ENCODE data around the gene TAL2.
A peak's percentile ranks its signal among the peaks of the same experiment; 100 is the strongest.

TAL2 gene

DNA sequence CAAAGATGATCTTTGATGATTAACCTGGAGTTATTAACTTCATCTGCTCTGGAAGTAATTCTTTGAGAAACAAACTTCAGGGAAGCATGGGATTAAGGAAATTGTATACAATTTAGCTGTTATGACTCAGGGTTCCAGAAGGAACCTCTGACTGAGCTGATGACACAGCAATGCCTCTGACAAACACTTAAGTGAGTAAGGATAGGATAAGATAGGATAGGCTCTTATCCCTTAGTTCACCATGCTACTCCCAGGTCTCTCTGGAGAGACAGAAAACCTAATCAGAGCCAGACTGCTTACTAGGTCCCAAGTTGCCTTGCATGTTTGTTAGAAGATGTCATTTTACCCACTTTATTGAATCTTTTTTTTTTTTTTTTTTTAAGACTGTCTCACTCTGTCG lies 19.5 kb downstream of the TAL2 start:
- Histone ChIP-seq H3K4me3 (ENCODE audit: low read depth, low read length) (no peak overlapping the region), H3K27ac (no peak overlapping the region), H3K36me3 (replicated peaks) (no peaks in the 10 kb centered on the region), H3K27me3 (replicated peaks) (no peaks in the 10 kb centered on the region)
- in situ Hi-C loops (cut with HindIII; ENCODE audit: low pct_ligation_motif_present, low sequenced_read_pairs): no loop called here
- TF ChIP-seq CTCF (IDR thresholded peaks at IDR 0.05; ENCODE audit: low read depth, low read length, missing control alignments): no peak
- peak; percentile 75 for DNase-seq

GRCh38 chr9:105683688-105684275 lies 21.5 kb downstream of the TAL2 start:
- no peak for DNase-seq
- H3K4me3 ChIP-seq (ENCODE audit: low read depth, low read length): no peak overlapping the region
- TF ChIP-seq CTCF (IDR thresholded peaks at IDR 0.05; ENCODE audit: low read depth, low read length, missing control alignments): no peak
- no peaks in the 10 kb centered on the region for H3K27me3 ChIP-seq (replicated peaks)
- in situ Hi-C loops (cut with HindIII; ENCODE audit: low pct_ligation_motif_present, low sequenced_read_pairs): no loop called here
- H3K36me3 ChIP-seq (replicated peaks): no peaks in the 10 kb centered on the region
- H3K27ac ChIP-seq: no peak overlapping the region

GRCh38 chr9:105686936-105687335 lies 24.7 kb downstream of the TAL2 start:
- no peak overlapping the region for H3K27ac ChIP-seq
- no peak overlapping the region for H3K4me3 ChIP-seq (ENCODE audit: low read depth, low read length)
- TF ChIP-seq CTCF (IDR thresholded peaks at IDR 0.05; ENCODE audit: low read depth, low read length, missing control alignments): no peak
- in situ Hi-C loops (cut with HindIII; ENCODE audit: low pct_ligation_motif_present, low sequenced_read_pairs): no loop called here
- H3K27me3 ChIP-seq (replicated peaks): no peaks in the 10 kb centered on the region
- DNase-seq: no peak
- H3K36me3 ChIP-seq (replicated peaks): no peaks in the 10 kb centered on the region

GRCh38 chr9:105690742-105691141 lies 28.5 kb downstream of the TAL2 start:
- peak; percentile 62 for TF ChIP-seq CTCF (IDR thresholded peaks at IDR 0.05; ENCODE audit: low read depth, low read length, missing control alignments)
- Histone ChIP-seq H3K4me3 (ENCODE audit: low read depth, low read length) (no peak overlapping the region), H3K36me3 (replicated peaks) (no peaks in the 10 kb centered on the region), H3K27me3 (replicated peaks) (no peaks in the 10 kb centered on the region), H3K27ac (no peak overlapping the region)
- in situ Hi-C loops (cut with HindIII; ENCODE audit: low pct_ligation_motif_present, low sequenced_read_pairs): no loop called here
- DNase-seq: peak; percentile 14

DNA sequence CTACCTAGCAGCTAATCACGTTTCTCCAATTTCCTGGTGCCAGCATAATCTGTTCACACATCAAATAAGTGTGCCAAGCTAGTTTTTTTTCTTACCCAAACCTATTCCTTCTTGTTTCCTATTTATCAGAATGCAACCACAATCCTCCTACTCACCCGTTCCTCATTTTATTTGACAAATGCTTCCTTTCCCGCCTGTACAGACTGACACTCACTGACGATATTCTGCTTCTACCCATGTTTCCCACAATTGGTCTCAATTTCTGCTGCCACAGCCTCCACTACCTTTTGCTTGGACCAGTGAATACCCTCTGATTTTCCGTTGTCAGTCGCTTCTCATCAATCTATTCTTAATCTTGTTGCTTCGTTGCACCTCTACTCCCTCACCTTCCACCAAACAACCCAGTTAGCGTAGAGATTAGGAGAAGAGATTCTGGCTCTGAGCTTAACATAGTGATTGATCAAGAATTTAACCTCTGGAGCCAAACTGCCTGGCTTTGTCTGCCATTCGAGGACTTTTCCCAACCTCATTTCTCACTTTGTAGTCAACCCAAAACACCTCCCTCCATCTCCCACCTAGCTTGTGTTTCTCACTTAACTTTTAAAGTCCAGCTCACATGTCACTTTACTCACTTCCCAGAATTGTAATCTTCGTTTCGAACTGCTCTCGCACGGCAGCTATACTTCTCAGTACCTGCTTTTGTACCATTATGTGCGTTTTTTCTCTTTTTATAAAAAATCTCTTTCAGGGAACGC lies 31.4 kb downstream of the TAL2 start:
- no peak for TF ChIP-seq CTCF (IDR thresholded peaks at IDR 0.05; ENCODE audit: low read depth, low read length, missing control alignments)
- DNase-seq: no peak
- H3K4me3 ChIP-seq (ENCODE audit: low read depth, low read length): peak overlapping the region; percentile 62
- no peaks in the 10 kb centered on the region for H3K36me3 ChIP-seq (replicated peaks)
- H3K27me3 ChIP-seq (replicated peaks): no peaks in the 10 kb centered on the region
- H3K27ac ChIP-seq: no peak overlapping the region
- in situ Hi-C loops (cut with HindIII; ENCODE audit: low pct_ligation_motif_present, low sequenced_read_pairs): no loop called here

Data from brain microvascular endothelial cell (primary cell).